Retinal pigment epithelial cell (primary cell): ENCODE results near the gene TLL1.

Experiments used
- DNase-seq: peaks from one replicate; pipeline ENCODE4 v3.0.0-alpha.2; 2010; ENCODE audit warnings: low read depth
- H3K4me3 ChIP-seq: 2 replicates; pipeline ENCODE4 v1.5.1; 2011; ENCODE audit warnings: mild to moderate bottlenecking, low read length, control low read depth, moderate library complexity
- TF ChIP-seq, protein P1 (sequence below): conservative IDR thresholded peaks from 2 replicates; pipeline ENCODE4 v1.5.1; 2011; ENCODE audit warnings: low read depth, low read length, control low read depth, inconsistent platforms

TLL1 gene

DNA sequence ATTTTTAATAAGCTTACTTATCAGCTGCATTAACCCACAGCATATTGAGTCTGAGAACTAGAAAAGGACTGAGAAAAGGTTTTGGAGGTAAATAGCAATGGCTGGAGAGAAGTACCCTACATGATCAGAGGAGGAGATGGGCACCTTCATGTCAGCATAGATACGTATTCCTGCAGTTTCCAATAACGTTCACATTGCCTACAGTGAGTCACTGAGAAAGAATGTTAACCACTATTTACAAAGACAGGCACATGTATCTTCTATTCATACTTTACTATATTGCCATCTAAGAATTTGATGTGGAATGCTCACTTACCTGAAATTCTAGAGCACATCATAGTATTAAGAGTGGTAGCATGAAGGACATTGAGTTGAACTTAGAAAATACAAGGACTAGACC is 92.5 kb downstream of the TLL1 start:
- no peak overlapping the region for H3K4me3 ChIP-seq
- TF ChIP-seq, protein P1, sequence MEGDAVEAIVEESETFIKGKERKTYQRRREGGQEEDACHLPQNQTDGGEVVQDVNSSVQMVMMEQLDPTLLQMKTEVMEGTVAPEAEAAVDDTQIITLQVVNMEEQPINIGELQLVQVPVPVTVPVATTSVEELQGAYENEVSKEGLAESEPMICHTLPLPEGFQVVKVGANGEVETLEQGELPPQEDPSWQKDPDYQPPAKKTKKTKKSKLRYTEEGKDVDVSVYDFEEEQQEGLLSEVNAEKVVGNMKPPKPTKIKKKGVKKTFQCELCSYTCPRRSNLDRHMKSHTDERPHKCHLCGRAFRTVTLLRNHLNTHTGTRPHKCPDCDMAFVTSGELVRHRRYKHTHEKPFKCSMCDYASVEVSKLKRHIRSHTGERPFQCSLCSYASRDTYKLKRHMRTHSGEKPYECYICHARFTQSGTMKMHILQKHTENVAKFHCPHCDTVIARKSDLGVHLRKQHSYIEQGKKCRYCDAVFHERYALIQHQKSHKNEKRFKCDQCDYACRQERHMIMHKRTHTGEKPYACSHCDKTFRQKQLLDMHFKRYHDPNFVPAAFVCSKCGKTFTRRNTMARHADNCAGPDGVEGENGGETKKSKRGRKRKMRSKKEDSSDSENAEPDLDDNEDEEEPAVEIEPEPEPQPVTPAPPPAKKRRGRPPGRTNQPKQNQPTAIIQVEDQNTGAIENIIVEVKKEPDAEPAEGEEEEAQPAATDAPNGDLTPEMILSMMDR: no peak
- no peak for DNase-seq

DNA sequence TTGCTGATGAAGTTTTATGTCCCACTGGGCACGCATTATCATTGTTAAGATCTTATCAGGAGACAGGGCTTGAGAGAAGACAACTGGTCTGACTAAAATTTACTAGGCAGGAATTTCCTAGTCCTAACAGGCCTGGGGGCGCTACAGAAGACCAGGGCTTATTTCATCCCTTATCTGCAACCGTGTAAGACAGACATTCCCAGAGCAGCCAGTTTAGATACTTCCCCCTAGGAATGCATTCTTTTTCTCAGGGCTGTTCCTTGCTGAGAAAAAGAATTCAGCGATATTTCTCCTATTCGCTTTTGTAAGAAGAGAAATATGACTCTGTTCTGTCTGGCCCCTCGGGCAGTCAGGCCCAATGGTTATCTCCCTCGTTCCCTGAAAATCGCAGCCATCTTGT is 93.8 kb downstream of the TLL1 start:
- TF ChIP-seq, protein P1: no peak
- no peak for DNase-seq
- H3K4me3 ChIP-seq: no peak overlapping the region

DNA sequence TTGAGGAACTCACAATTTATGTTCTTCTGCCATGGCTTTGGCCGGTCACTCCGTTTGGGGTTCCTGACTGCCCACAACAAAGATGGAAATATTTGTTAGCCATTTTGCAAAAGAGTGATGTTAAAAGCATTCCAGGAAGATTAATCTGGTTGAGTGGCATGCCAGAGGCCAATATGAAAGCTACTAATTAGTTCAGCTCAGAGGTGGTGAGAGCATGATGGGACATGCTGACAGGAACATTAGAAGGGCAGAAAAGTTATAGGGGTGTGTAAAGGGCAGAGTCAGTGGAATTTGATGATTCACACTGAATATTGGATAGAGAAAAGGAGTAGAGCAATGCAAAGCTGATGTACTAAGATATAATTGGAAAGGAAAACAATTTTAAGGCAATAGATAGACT is 94.4 kb downstream of the TLL1 start:
- TF ChIP-seq, protein P1: no peak
- no peak overlapping the region for H3K4me3 ChIP-seq
- DNase-seq: peak; percentile 59

DNA sequence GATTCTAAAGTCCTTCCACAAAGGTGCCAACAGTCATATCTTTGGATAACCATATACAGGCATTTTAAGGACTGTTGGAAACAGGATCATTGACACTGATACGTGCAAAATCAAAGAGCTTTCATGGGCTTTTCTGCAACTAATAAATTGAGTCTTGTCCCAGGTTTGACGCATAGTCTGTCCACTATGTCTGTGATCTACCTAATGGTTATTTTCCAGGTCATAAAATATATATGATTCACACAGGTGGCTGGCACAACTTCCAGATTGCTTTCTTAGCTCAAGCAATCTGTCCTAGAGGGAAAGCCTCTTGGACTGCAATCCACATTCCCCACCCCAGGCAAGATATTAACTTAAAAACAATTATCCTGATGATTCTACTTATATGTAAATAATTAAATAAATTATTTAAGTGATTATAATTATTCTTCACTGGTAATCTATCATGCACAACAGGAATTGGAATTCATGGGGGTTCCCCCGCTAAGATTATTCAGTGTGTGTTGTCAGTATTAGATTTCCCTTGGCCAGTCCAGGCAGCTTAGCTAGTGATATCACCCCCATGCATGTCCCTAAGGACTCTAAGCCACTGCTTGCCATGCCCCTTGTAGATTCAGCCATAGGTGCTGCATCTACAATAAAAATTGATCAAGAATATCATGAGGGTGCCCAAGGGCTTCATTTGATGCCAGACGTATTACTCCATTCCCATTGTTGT is 97.8 kb downstream of the TLL1 start:
- H3K4me3 ChIP-seq: no peak overlapping the region
- TF ChIP-seq, protein P1: no peak
- no peak for DNase-seq

DNA sequence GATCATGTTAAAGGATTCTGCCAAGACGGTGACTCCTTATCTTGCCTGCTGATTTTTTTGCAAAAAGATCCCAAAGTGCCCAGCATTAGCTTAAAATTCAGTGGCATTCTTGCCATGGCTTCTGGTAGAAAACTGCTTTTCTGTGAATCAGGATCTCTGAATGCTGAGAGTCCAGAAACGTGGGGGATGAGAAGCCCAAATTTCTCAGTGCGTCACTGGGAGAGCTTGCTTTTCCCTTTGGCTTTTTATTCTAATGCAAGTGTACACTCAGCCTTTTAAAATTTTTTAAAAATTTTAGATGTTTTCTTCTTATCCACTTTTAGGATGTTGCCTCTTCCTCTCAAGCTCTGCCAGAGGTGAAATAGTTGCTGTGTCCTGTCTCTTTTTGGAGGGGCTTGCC is 98.4 kb downstream of the TLL1 start:
- TF ChIP-seq, protein P1: no peak
- no peak overlapping the region for H3K4me3 ChIP-seq
- no peak for DNase-seq

DNA sequence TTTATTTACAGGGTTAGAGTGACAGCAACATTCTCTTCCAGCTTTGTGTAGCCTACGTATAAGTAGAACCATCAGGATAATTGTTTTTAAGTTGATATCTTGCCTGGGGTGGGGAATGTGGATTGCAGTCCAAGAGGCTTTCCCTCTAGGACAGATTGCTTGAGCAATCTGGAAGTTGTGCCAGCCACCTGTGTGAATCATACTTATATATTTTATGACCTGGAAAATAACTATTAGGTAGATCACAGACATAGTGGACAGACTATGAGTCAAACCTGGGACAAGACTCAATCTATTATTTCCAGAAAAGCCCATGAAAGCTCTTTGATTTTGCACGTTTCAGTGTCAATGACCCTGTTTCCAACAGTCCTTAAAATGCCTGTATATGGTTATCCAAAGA is 98.9 kb downstream of the TLL1 start:
- no peak for DNase-seq
- TF ChIP-seq, protein P1: no peak
- no peak overlapping the region for H3K4me3 ChIP-seq

DNA sequence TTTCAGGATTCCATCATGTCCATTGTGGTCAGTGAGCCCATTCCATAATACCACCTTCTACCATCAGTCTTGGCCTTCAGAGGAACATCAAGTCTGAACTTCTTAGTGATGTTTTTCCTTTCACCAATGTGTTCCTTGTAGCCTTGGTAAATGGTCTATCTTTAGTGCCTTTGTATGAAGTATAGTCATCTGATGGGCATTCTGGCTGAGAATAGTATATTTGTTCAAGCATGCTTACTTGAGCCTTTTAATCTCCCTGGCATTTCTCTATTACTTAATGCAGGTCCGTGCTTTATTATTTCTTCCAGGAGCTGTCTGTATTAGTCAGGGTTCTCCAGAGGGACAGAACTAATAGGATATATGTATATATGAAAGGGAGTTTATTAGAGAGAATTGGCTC is 99.7 kb downstream of the TLL1 start:
- H3K4me3 ChIP-seq: no peak overlapping the region
- TF ChIP-seq, protein P1: no peak
- DNase-seq: peak; percentile 82
